Ovary (tissue), 9 donors: Measurements from ENCODE around the gene HECTD3. TPM values are rescaled to one million over a fixed set of nuclear protein-coding genes. Genes with fewer than 3 reads are reported as not detected.
"Not testable (repeated sequence)": the region's sequence is repeated elsewhere in the genome, so short reads cannot be mapped to it uniquely, and the experiment has no call there.

ENCODE experiments used
- DNase-seq, 5 donors: peaks; one replicate each; pipeline ENCODE4 v3.0.0-alpha.2; 2019 to 2020
- H3K27ac ChIP-seq, 2 donors: fragments of 200-600 bp; one replicate each; pipeline versions ENCODE4 v1.5.1 to v1.8.0; 2019 to 2022
- H3K27me3 ChIP-seq: fragments of 200-600 bp; one replicate; pipeline ENCODE4 v1.8.0; 2022
- H3K36me3 ChIP-seq: fragments of 200-600 bp; sonication (generic); one replicate; pipeline ENCODE4 v1.5.1; 2019
- H3K4me1 ChIP-seq: one replicate; pipeline ENCODE4 v1.8.1; 2013; ENCODE audit warnings: mild to moderate bottlenecking, moderate library complexity; ENCODE audit not compliant: insufficient read depth
- H3K4me3 ChIP-seq: fragments of 200-600 bp; sonication (generic); one replicate; pipeline ENCODE4 v1.5.1; 2017
- H3K9me3 ChIP-seq, 2 donors: fragments of 200-600 bp in 1 of 2; sonication (generic) in 1 of 2; one replicate each; pipeline versions ENCODE4 v1.5.1 to v1.8.1; 2013 to 2019; ENCODE audit warnings: mild to moderate bottlenecking in 1 of 2, moderate library complexity in 1 of 2
- CTCF ChIP-seq, 3 donors: fragments of 450-650 bp in 2 of 3; fragments of 200-600 bp in 1 of 3; IDR thresholded peaks; one replicate each; pipeline versions ENCODE4 v1.5.1 to v1.8.0; 2016 to 2022; ENCODE audit warnings: antibody characterized with exemption in 3 of 3, mild to moderate bottlenecking in 1 of 3
- EP300 ChIP-seq: sonication (generic); formaldehyde crosslinking; IDR thresholded peaks from one replicate; pipeline ENCODE4 v1.6.1; 2017; ENCODE audit warnings: antibody characterized with exemption
- POLR2A ChIP-seq: fragments of 450-650 bp; IDR thresholded peaks from one replicate; pipeline ENCODE4 v1.6.1; 2017; ENCODE audit warnings: antibody characterized with exemption, mild to moderate bottlenecking, moderate library complexity
- WGBS, 3 donors: extraction: QIAGEN DNeasy Blood & Tissue Kit in 1 of 3; methylation state at CpG; one replicate each; pipeline versions ENCODE4 v1.1.5 to v1.1.7; 2013 to 2017; 5-methylcytosine and 5-hydroxymethylcytosine counted together
- intact Hi-C, 4 donors: fragments of 100-400 bp; cut with DNase I; formaldehyde crosslinking; loops; one replicate each; pipeline versions ENCODE4 v1.11.0 to v1.15.1; 2022 to 2023
- polyA plus RNA-seq, 2 donors: library from polyadenylated mRNA; stranded (reverse); fragments of 200-250 nt in 1 of 2; fragments of 350-450 nt in 1 of 2; fragmentation: Illumina TruSeq in 1 of 2; extraction: RNeasy Lipid Tissue Mini Kit (QIAGEN cat#74804) in 1 of 2; gene quantifications; one replicate each; pipeline ENCODE4 v1.2.3, GENCODE V29; 2013 to 2014
- total RNA-seq, 7 donors: library from RNA; depleted of rRNA in 2 of 7; stranded (reverse); fragments of >200 nt in 2 of 7; fragmentation: NEBNext Ultra II Directional in 3 of 7; extraction: Animal tissue kit (Norgen Biotek cat#: 25700) in 3 of 7; gene quantifications; one replicate each; pipeline versions ENCODE4 v1.1.0 to v1.2.4, GENCODE V29; 2016 to 2023
- donor health status: DM: no; HTN: no; CAD: no; lungs with moderate emphysema.
- donor health status: DM: no; HTN: no; CAD: no.
- donor health status: Bipolar disorder and iron deficiency.
- donor health status: DM: yes; HTN: yes; CAD: no.
- donor health status: DM: no; HTN: no; CAD: no.
- donor health status: DM: yes; HTN: yes; CAD: no.

HECTD3 gene
- total and polyA plus RNA-seq, 9 donors: 20.9 to 46.0 (median 36.1) TPM

DNA sequence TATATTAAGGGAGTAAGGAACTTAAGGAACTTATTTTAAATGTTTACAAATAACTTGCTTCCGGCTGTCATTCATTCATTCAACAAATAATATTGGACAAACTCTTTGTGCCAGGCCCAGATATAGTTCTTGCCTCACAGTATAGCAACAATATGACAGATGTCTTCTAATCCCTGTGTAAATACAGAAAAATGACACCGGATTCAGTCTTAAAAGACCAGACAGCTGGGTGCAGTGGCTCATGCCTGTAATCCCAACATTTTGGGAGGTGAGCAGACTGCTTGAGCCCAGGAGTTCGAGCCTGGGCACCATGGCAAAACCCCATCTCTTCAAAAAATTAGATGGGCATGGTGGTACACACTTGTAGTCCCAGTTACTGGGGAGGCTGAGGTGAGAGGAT lies 48.4 kb downstream of the HECTD3 start:
- H3K27me3 ChIP-seq: no peaks in the 10 kb centered on the region
- H3K27ac ChIP-seq: no peak overlapping the region
- no peaks in the 10 kb centered on the region for H3K4me1 ChIP-seq
- no peak for DNase-seq
- no peak for TF ChIP-seq EP300
- no peak for TF ChIP-seq POLR2A
- no peak for TF ChIP-seq CTCF (IDR thresholded peaks at IDR 0.05)
- no peak overlapping the region for H3K4me3 ChIP-seq
- WGBS, 3 donors: 92 to 97% (median 95%) methylated on average over 3 of the region's 3 CpGs
- no peaks in the 10 kb centered on the region for H3K36me3 ChIP-seq
- no peaks in the 10 kb centered on the region for H3K9me3 ChIP-seq
- intact Hi-C loops: loop anchor here in 1 of 4 donors (10.0 kb wide), 1 partner anchor 122 kb away; no protein-coding TSS in a partner anchor

DNA sequence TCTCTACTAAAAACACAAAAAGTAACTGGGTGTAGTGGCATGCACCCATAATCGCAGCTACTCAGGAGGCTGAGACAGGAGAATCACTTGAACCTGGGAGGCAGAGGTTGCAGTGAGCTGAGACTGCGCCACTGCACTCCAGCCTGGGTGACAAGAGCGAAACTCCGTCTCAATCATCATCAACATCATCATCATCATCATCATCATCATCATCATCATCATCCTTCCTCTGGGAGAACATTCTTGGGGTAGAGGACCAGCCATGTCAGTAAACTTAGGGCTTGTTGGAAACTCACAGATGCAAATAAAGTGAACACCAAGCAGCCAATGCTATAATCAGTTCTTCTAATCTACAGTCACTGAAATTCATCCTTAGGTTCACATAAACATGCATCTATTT lies 49.1 kb downstream of the HECTD3 start:
- intact Hi-C loops: loop anchor here in 1 of 4 donors (10.0 kb wide), 1 partner anchor 123 kb away; no protein-coding TSS in a partner anchor
- 81 to 96% (median 94%) methylated on average over 4 of the region's 4 CpGs for WGBS, 3 donors

GRCh38 chr1:44957566-44957965 lies 53.6 kb downstream of the HECTD3 start:
- H3K27me3 ChIP-seq, H3K4me1 ChIP-seq, H3K36me3 ChIP-seq, H3K27ac ChIP-seq, intact Hi-C loops, H3K4me3 ChIP-seq, DNase-seq, H3K9me3 ChIP-seq: not testable (repeated sequence)
- WGBS, 3 donors: 60 to 80% (median 76%) methylated on average over 3 of the region's 3 CpGs

More for the DNA sequence above, 49.1 kb downstream of the HECTD3 start:
- not testable (repeated sequence) for H3K27me3 ChIP-seq, H3K36me3 ChIP-seq, H3K4me1 ChIP-seq, H3K9me3 ChIP-seq, H3K27ac ChIP-seq, H3K4me3 ChIP-seq, DNase-seq

GRCh38 chr1:44956077-44956476 lies 55.0 kb downstream of the HECTD3 start:
- H3K9me3 ChIP-seq, H3K27ac ChIP-seq, H3K4me1 ChIP-seq, H3K27me3 ChIP-seq, intact Hi-C loops, H3K4me3 ChIP-seq, DNase-seq, H3K36me3 ChIP-seq: not testable (repeated sequence)
- WGBS, 3 donors: 94 to 96% (median 95%) methylated on average over 3 of the region's 3 CpGs

Other genes with a start within 250 kb of the HECTD3 start
- over 10,000 TPM in 1 of 7 donors, 1,000 to 10,000 TPM in 6; 5,023 to 10,301 (median 5,328) TPM for gene RPS8, start 235.8 kb downstream of the HECTD3 start, total RNA-seq
- gene RPS8, start 235.8 kb downstream of the HECTD3 start, polyA plus RNA-seq: 1,000 to 10,000 TPM; 3,305 to 7,199 TPM
- gene BEST4, start 223.2 kb downstream of the HECTD3 start, total RNA-seq: 1 to 10 TPM in 3 of 7 donors, under 1 TPM in 4; 0.50 to 1.7 (median 0.67) TPM
- gene BEST4, start 223.2 kb downstream of the HECTD3 start, polyA plus RNA-seq: under 1 TPM; 0.25 to 0.29 TPM
- 10 to 100 TPM; 12.3 to 68.6 (median 25.2) TPM for gene PLK3, start 210.9 kb downstream of the HECTD3 start, total RNA-seq
- gene PLK3, start 210.9 kb downstream of the HECTD3 start, polyA plus RNA-seq: 1 to 10 TPM; 4.2 to 9.7 TPM
- gene DYNLT4, start 204.0 kb downstream of the HECTD3 start, total RNA-seq: 10 to 100 TPM in 1 of 7 donors, 1 to 10 TPM in 2, under 1 TPM in 4; 0.35 to 23.7 (median 0.84) TPM
- gene DYNLT4, start 204.0 kb downstream of the HECTD3 start, polyA plus RNA-seq: under 1 TPM in 1 of 2 donors, not detected in 1; 0.22 TPM
- gene BTBD19, start 202.8 kb downstream of the HECTD3 start, total RNA-seq: 10 to 100 TPM in 5 of 7 donors, 1 to 10 TPM in 2; 7.7 to 24.3 (median 19.4) TPM
- 1 to 10 TPM; 7.1 to 8.5 TPM for gene BTBD19, start 202.8 kb downstream of the HECTD3 start, polyA plus RNA-seq
- 10 to 100 TPM in 5 of 7 donors, 1 to 10 TPM in 2; 1.8 to 21.2 (median 10.7) TPM for gene PTCH2, start 168.1 kb downstream of the HECTD3 start, total RNA-seq
- 10 to 100 TPM in 1 of 2 donors, 1 to 10 TPM in 1; 2.4 to 14.0 TPM for gene PTCH2, start 168.1 kb downstream of the HECTD3 start, polyA plus RNA-seq
- gene EIF2B3, start 24.7 kb downstream of the HECTD3 start, total RNA-seq: 10 to 100 TPM; 15.0 to 34.5 (median 22.7) TPM
- gene EIF2B3, start 24.7 kb downstream of the HECTD3 start, polyA plus RNA-seq: 10 to 100 TPM; 14.7 to 26.9 TPM
- 10 to 100 TPM; 69.2 to 92.3 (median 74.7) TPM for gene UROD, start 930 bp upstream of the HECTD3 start, total RNA-seq
- 10 to 100 TPM; 82.3 to 97.2 TPM for gene UROD, start 930 bp upstream of the HECTD3 start, polyA plus RNA-seq
- gene ZSWIM5, start 195.3 kb upstream of the HECTD3 start, total RNA-seq: 10 to 100 TPM in 3 of 7 donors, 1 to 10 TPM in 4; 6.0 to 13.3 (median 10.0) TPM
- gene ZSWIM5, start 195.3 kb upstream of the HECTD3 start, polyA plus RNA-seq: 10 to 100 TPM in 1 of 2 donors, 1 to 10 TPM in 1; 6.9 to 10.0 TPM